ENCODE data around the gene MPZL1.

The MPZL1 gene

GRCh38 chr1:167695756-167696561 is 25.8 kb upstream of the MPZL1 start:
- DNase-seq (ENCODE audit: low read depth) = no peak

GRCh38 chr1:167697667-167698141 is 24.1 kb upstream of the MPZL1 start:
- DNase-seq (ENCODE audit: low read depth) = no peak

GRCh38 chr1:167698313-167698712 is 23.5 kb upstream of the MPZL1 start:
- no peak for DNase-seq (ENCODE audit: low read depth)

- DNase-seq (ENCODE audit: low read depth) = no peak
These were observed 20.3 kb upstream of the MPZL1 start for GRCh38 chr1:167701510-167701909.

GRCh38 chr1:167703557-167703956 is 18.2 kb upstream of the MPZL1 start:
- DNase-seq (ENCODE audit: low read depth) = no peak

GRCh38 chr1:167704715-167705114 is 17.1 kb upstream of the MPZL1 start:
- DNase-seq (ENCODE audit: low read depth) = no peak

GRCh38 chr1:167705250-167705649 is 16.5 kb upstream of the MPZL1 start:
- no peak for DNase-seq (ENCODE audit: low read depth)

GRCh38 chr1:167706363-167706762 is 15.4 kb upstream of the MPZL1 start:
- no peak for DNase-seq (ENCODE audit: low read depth)

- DNase-seq (ENCODE audit: low read depth) = no peak
These were observed 14.6 kb upstream of the MPZL1 start for GRCh38 chr1:167706931-167707877.

GRCh38 chr1:167707942-167708341 is 13.8 kb upstream of the MPZL1 start:
- no peak for DNase-seq (ENCODE audit: low read depth)

- no peak for DNase-seq (ENCODE audit: low read depth)
These were observed 12.8 kb upstream of the MPZL1 start for GRCh38 chr1:167708940-167709389.

GRCh38 chr1:167710836-167711235 is 10.9 kb upstream of the MPZL1 start:
- DNase-seq (ENCODE audit: low read depth) = no peak

GRCh38 chr1:167711797-167712196 is 10.0 kb upstream of the MPZL1 start:
- DNase-seq (ENCODE audit: low read depth) = no peak

GRCh38 chr1:167713330-167714081 is 8.3 kb upstream of the MPZL1 start:
- no peak for DNase-seq (ENCODE audit: low read depth)

- DNase-seq (ENCODE audit: low read depth) = peak; percentile 60
These were observed 7.7 kb upstream of the MPZL1 start for GRCh38 chr1:167714098-167714438.

GRCh38 chr1:167714439-167715156 is 7.2 kb upstream of the MPZL1 start:
- DNase-seq (ENCODE audit: low read depth) = peak; percentile 82

- peak; percentile 90 for DNase-seq (ENCODE audit: low read depth)
These were observed 6.4 kb upstream of the MPZL1 start for GRCh38 chr1:167715157-167715999.

- DNase-seq (ENCODE audit: low read depth) = no peak
These were observed 5.8 kb upstream of the MPZL1 start for GRCh38 chr1:167716000-167716271.

GRCh38 chr1:167717351-167717750 is 4.4 kb upstream of the MPZL1 start:
- DNase-seq (ENCODE audit: low read depth) = no peak

- DNase-seq (ENCODE audit: low read depth) = no peak
These were observed 2.7 kb upstream of the MPZL1 start for GRCh38 chr1:167718914-167719691.
